ENCODE measurements around the gene CDH22. TPM values are rescaled to one million over a fixed set of nuclear protein-coding genes. Genes with fewer than 3 reads are reported as not detected.

Gene CDH22
- polyA plus RNA-seq, 1 donor from 2014 or later, result 2.1 TPM

DNA sequence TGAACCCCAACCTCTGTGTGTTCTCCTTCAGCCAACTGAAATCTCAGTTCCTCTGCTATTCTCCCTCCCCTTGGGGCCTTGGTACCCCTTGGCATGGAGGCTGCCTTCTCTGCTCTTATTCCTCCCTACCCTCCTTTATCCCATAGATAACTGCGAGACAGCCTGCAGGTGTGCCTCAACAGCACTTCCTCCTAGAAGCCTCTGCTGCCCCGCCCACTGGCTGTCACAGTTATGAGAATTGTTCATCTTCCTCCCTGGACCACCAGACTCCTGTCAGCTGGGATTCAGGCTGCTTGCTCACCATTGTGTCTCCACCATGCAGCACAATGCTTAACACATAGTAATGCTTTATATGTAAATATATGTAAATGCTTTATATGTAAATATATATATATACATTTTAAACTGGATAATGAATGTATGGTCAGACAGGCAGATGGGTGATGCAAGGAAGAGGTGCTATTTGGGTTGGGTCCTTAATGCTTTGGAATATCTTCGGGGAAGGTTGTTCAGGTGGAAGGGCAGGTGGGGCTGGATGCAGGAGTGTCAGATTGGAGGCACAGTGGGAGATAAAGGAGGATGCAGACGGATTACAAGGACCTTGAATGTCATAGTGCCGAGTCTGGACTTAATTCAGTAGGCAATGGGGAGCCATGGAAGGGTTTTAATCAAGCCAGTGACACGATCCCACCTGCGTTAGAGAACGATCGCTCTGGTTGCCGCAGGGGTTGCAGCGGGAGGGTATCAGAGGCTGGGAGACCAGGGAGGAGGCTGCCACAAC is 4.9 kb downstream of the CDH22 start:
- no peaks in the 10 kb centered on the region for H3K79me2 ChIP-seq (replicated peaks; ENCODE audit: insufficient read depth, low read length)
- no peak overlapping the region for H3K4me2 ChIP-seq (ENCODE audit: low read length)
- TF ChIP-seq, protein P1, sequence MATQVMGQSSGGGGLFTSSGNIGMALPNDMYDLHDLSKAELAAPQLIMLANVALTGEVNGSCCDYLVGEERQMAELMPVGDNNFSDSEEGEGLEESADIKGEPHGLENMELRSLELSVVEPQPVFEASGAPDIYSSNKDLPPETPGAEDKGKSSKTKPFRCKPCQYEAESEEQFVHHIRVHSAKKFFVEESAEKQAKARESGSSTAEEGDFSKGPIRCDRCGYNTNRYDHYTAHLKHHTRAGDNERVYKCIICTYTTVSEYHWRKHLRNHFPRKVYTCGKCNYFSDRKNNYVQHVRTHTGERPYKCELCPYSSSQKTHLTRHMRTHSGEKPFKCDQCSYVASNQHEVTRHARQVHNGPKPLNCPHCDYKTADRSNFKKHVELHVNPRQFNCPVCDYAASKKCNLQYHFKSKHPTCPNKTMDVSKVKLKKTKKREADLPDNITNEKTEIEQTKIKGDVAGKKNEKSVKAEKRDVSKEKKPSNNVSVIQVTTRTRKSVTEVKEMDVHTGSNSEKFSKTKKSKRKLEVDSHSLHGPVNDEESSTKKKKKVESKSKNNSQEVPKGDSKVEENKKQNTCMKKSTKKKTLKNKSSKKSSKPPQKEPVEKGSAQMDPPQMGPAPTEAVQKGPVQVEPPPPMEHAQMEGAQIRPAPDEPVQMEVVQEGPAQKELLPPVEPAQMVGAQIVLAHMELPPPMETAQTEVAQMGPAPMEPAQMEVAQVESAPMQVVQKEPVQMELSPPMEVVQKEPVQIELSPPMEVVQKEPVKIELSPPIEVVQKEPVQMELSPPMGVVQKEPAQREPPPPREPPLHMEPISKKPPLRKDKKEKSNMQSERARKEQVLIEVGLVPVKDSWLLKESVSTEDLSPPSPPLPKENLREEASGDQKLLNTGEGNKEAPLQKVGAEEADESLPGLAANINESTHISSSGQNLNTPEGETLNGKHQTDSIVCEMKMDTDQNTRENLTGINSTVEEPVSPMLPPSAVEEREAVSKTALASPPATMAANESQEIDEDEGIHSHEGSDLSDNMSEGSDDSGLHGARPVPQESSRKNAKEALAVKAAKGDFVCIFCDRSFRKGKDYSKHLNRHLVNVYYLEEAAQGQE (IDR thresholded peaks at IDR 0.05; ENCODE audit: borderline replicate concordance), result no peak
- TF ChIP-seq, protein P2, sequence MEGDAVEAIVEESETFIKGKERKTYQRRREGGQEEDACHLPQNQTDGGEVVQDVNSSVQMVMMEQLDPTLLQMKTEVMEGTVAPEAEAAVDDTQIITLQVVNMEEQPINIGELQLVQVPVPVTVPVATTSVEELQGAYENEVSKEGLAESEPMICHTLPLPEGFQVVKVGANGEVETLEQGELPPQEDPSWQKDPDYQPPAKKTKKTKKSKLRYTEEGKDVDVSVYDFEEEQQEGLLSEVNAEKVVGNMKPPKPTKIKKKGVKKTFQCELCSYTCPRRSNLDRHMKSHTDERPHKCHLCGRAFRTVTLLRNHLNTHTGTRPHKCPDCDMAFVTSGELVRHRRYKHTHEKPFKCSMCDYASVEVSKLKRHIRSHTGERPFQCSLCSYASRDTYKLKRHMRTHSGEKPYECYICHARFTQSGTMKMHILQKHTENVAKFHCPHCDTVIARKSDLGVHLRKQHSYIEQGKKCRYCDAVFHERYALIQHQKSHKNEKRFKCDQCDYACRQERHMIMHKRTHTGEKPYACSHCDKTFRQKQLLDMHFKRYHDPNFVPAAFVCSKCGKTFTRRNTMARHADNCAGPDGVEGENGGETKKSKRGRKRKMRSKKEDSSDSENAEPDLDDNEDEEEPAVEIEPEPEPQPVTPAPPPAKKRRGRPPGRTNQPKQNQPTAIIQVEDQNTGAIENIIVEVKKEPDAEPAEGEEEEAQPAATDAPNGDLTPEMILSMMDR (IDR thresholded peaks at IDR 0.05; ENCODE audit: poor library complexity, severe bottlenecking), result no peak
- TF ChIP-seq RAD21 (conservative IDR thresholded peaks at IDR 0.05) (no peak), POLR2AphosphoS5 (IDR thresholded peaks at IDR 0.05) (no peak), EP300 (conservative IDR thresholded peaks at IDR 0.05; ENCODE audit: poor library complexity, severe bottlenecking) (no peak), EZH2 (IDR thresholded peaks at IDR 0.05; ENCODE audit: borderline replicate concordance, insufficient read depth, low read length, poor library complexity, severe bottlenecking) (no peak), TAF1 (IDR thresholded peaks at IDR 0.05; ENCODE audit: low read depth) (no peak), MXI1 (conservative IDR thresholded peaks at IDR 0.05; ENCODE audit: poor library complexity, severe bottlenecking) (no peak), SMC3 (conservative IDR thresholded peaks at IDR 0.05; ENCODE audit: poor library complexity) (no peak)
- no peaks in the 10 kb centered on the region for H3K36me3 ChIP-seq (ENCODE audit: insufficient read depth, low read length)
- no peaks in the 10 kb centered on the region for H3K9me3 ChIP-seq (ENCODE audit: low read length)
- no peaks in the 10 kb centered on the region for H3K9me2 ChIP-seq (ENCODE audit: insufficient read depth, low read length)
- H3F3A ChIP-seq (ENCODE audit: insufficient read depth, low read length, poor library complexity, severe bottlenecking), result no peaks in the 10 kb centered on the region
- no peaks in the 10 kb centered on the region for H4K20me1 ChIP-seq (ENCODE audit: insufficient read depth)
- no peak overlapping the region for H3K9ac ChIP-seq (ENCODE audit: low read length)
- no peak overlapping the region for H3K27ac ChIP-seq (ENCODE audit: low read length)
- no peak overlapping the region for H2AFZ ChIP-seq (ENCODE audit: low read depth, low read length)
- no peak overlapping the region for H3K4me3 ChIP-seq (ENCODE audit: low read length)
- peaks cover 38% of the 10 kb centered on the region for H3K27me3 ChIP-seq (ENCODE audit: insufficient read depth, low read depth, low read length)

DNA sequence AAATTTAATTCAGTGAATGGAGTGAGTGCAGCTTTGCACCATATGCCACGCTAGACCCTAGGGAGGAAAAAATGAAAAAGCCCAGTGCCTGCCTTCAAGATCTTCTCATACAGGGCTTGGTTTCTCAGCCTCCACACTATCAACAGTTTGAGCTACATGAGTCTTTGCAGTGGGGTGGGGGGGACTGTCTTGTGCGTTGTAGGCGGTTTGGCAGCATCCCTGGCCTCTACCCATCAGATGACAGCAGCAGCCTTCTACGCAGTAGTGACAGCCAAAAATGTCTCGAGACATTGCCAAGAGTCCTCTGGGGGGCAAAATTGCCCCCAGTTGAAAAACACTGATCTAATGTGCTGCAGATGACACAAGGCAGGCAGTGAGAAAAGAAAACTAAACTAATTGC is 6.2 kb downstream of the CDH22 start:
- H3K4me2 ChIP-seq (ENCODE audit: low read length), result no peak overlapping the region
- no peak overlapping the region for H3K9ac ChIP-seq (ENCODE audit: low read length)
- no peaks in the 10 kb centered on the region for H3F3A ChIP-seq (ENCODE audit: insufficient read depth, low read length, poor library complexity, severe bottlenecking)
- H3K4me3 ChIP-seq (ENCODE audit: low read length), result no peak overlapping the region
- TF ChIP-seq, protein P1 (IDR thresholded peaks at IDR 0.05; ENCODE audit: borderline replicate concordance), result no peak
- TF ChIP-seq TAF1 (IDR thresholded peaks at IDR 0.05; ENCODE audit: low read depth), result no peak
- TF ChIP-seq, protein P2 (IDR thresholded peaks at IDR 0.05; ENCODE audit: poor library complexity, severe bottlenecking), result no peak
- H3K27me3 ChIP-seq (ENCODE audit: insufficient read depth, low read depth, low read length), result peaks cover 30% of the 10 kb centered on the region
- no peak overlapping the region for H2AFZ ChIP-seq (ENCODE audit: low read depth, low read length)
- no peaks in the 10 kb centered on the region for H3K79me2 ChIP-seq (replicated peaks; ENCODE audit: insufficient read depth, low read length)
- no peaks in the 10 kb centered on the region for H4K20me1 ChIP-seq (ENCODE audit: insufficient read depth)
- no peaks in the 10 kb centered on the region for H3K36me3 ChIP-seq (ENCODE audit: insufficient read depth, low read length)
- no peaks in the 10 kb centered on the region for H3K9me2 ChIP-seq (ENCODE audit: insufficient read depth, low read length)
- no peaks in the 10 kb centered on the region for H3K9me3 ChIP-seq (ENCODE audit: low read length)
- H3K27ac ChIP-seq (ENCODE audit: low read length), result no peak overlapping the region

All from neural cell (in vitro differentiated cells).